ENCODE results near the gene ATP5F1D. TPM values are rescaled to one million over a fixed set of nuclear protein-coding genes. Genes with fewer than 3 reads are reported as not detected.

Gene ATP5F1D
- total RNA-seq, 1 donor from 2014 or later: 16.8 TPM

GRCh38 chr19:1291761-1292418 is 50.3 kb downstream of the ATP5F1D start:
- no peak for DNase-seq (ENCODE audit: low read depth in 2 of 2)

GRCh38 chr19:1292419-1293151 is 51.0 kb downstream of the ATP5F1D start:
- no peak for DNase-seq (ENCODE audit: low read depth in 2 of 2)

GRCh38 chr19:1293782-1294604 is 52.4 kb downstream of the ATP5F1D start:
- no peak for DNase-seq (ENCODE audit: low read depth in 2 of 2)

Other genes starting within 250 kb of the ATP5F1D start
- gene GRIN3B, start 241.3 kb upstream of the ATP5F1D start, total RNA-seq: 0.25 and 0.26 TPM in 2 replicates
- 31.8 and 60.1 TPM in 2 replicates for gene TMEM259, start 220.6 kb upstream of the ATP5F1D start, total RNA-seq
- gene RNU6-2, start 220.2 kb upstream of the ATP5F1D start, total RNA-seq: not detected in 2 replicates
- gene CNN2, start 215.1 kb upstream of the ATP5F1D start, total RNA-seq: 92.6 and 93.6 TPM in 2 replicates
- gene ABCA7, start 201.6 kb upstream of the ATP5F1D start, total RNA-seq: 3.7 and 4.6 TPM in 2 replicates
- gene ARHGAP45, start 174.6 kb upstream of the ATP5F1D start, total RNA-seq: 13.5 and 24.6 TPM in 2 replicates
- gene POLR2E, start 146.4 kb upstream of the ATP5F1D start, total RNA-seq: 87.6 and 89.4 TPM in 2 replicates
- 461 and 469 TPM in 2 replicates for gene GPX4, start 137.8 kb upstream of the ATP5F1D start, total RNA-seq
- 14.8 and 29.0 TPM in 2 replicates for gene SBNO2, start 67.5 kb upstream of the ATP5F1D start, total RNA-seq
- 67.6 and 69.3 TPM in 2 replicates for gene STK11, start 36.0 kb upstream of the ATP5F1D start, total RNA-seq
- gene CBARP, start 3.7 kb upstream of the ATP5F1D start, total RNA-seq: 0.64 and 1.9 TPM in 2 replicates
- 4.9 and 7.0 TPM in 2 replicates for gene MIDN, start 6.8 kb downstream of the ATP5F1D start, total RNA-seq
- gene CIRBP, start 27.6 kb downstream of the ATP5F1D start, total RNA-seq: 118 and 189 TPM in 2 replicates
- 16.4 and 19.7 TPM in 2 replicates for gene FAM174C, start 33.8 kb downstream of the ATP5F1D start, total RNA-seq
- gene EFNA2, start 44.1 kb downstream of the ATP5F1D start, total RNA-seq: 0.13 and 0.25 TPM in 2 replicates
- 67.7 and 92.3 TPM in 2 replicates for gene NDUFS7, start 142.2 kb downstream of the ATP5F1D start, total RNA-seq
- gene GAMT, start 159.8 kb downstream of the ATP5F1D start, total RNA-seq: 9.1 and 10.2 TPM in 2 replicates
- 69.4 and 70.3 TPM in 2 replicates for gene DAZAP1, start 165.8 kb downstream of the ATP5F1D start, total RNA-seq
- gene RPS15, start 196.6 kb downstream of the ATP5F1D start, total RNA-seq: 352 and 534 TPM in 2 replicates
- under 0.01 TPM in 2 replicates for gene APC2, start 208.4 kb downstream of the ATP5F1D start, total RNA-seq
- gene C19orf25, start 237.5 kb downstream of the ATP5F1D start, total RNA-seq: 15.4 and 24.4 TPM in 2 replicates
- gene PCSK4, start 248.6 kb downstream of the ATP5F1D start, total RNA-seq: 0.26 and 1.0 TPM in 2 replicates
- gene REEP6, start 249.4 kb downstream of the ATP5F1D start, total RNA-seq: 0.26 and 0.51 TPM in 2 replicates